Measurements from ENCODE around the gene DDA1. TPM values are rescaled to one million over a fixed set of nuclear protein-coding genes. Genes with fewer than 3 reads are reported as not detected.
"Not testable (repeated sequence)": the region's sequence is repeated elsewhere in the genome, so short reads cannot be mapped to it uniquely, and the experiment has no call there.

DDA1 gene
- total and polyA plus RNA-seq, 8 donors = 2.2 to 63.7 (median 39.4) TPM

DNA sequence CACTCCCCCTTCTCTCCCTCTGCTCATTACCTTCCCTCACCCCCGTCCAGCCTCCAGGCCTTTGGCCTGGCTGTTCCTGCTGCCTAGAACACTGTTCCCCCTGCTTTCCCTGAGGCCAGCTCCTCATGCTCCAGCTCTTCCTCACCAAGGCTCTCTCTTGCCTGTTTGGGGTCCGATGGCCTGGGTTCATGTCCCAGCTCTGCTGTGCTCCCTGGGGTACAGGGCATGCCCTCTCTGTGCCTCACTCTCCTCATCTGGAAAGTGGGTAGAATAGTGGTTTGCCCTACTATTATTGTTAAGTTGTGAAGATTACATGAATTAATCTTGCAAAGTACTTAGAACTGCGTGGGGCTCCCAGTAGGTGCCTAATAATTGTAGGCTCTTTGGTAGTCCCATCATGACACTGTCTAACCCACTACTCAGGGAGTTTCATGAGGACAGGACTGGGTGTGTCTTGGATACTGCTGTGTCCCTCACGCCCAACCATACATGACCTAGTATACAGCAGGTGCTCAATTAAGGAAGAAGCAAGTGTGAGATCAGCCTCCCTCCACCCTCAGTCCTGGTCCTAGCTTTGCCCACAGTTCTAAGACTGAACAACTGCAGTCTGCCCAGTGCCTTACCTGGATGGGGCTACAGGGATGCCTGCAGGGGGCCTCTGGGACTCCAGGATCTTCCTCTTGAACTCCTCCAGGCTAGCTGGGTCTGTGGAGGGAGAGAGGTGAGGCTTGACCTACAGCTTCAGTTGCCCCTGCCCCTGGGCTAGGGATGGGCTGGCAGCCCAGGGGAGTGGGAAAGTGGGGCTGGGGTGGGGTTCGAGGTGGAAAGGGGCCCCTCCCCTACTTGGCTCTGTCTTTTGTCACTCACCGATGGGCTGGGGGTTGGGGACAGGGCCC, 50.8 kb downstream of the DDA1 start:
- H3K27me3 ChIP-seq = peaks cover 0 to 4% (median 0%) of the 10 kb centered on the region in 3 donors
- H3K9me3 ChIP-seq = no peaks in the 10 kb centered on the region
- no peak overlapping the region for H3K27ac ChIP-seq
- H3K36me3 ChIP-seq = no peaks in the 10 kb centered on the region
- DNase-seq = no peak
- no peaks in the 10 kb centered on the region for H3K4me1 ChIP-seq
- WGBS, 5 donors = 68 to 79% (median 78%) methylated on average over 6 of the region's 6 CpGs
- no peak overlapping the region for H3K4me3 ChIP-seq
- intact Hi-C loops (cut with DNase I; ENCODE audit: low total_unique reads) = no loop called here
- no peak for TF ChIP-seq EP300 (IDR thresholded peaks at IDR 0.05)
- TF ChIP-seq CTCF (IDR thresholded peaks at IDR 0.05) = no peak
- no peak for TF ChIP-seq POLR2AphosphoS5 (IDR thresholded peaks at IDR 0.05)
- no peak for TF ChIP-seq POLR2A (IDR thresholded peaks at IDR 0.05)

GRCh38 chr19:17363852-17364605, 54.7 kb downstream of the DDA1 start:
- H3K4me3 ChIP-seq; H3K36me3 ChIP-seq; H3K9me3 ChIP-seq; DNase-seq; H3K27ac ChIP-seq; H3K4me1 ChIP-seq; intact Hi-C loops (cut with DNase I; ENCODE audit: low total_unique reads): not testable (repeated sequence)
- WGBS, 5 donors = 85 to 92% (median 86%) methylated on average over 20 of the region's 20 CpGs
- peaks cover 0 to 17% (median 0%) of the 10 kb centered on the region in 3 donors for H3K27me3 ChIP-seq

- WGBS, 5 donors = 88 to 96% (median 93%) methylated on average over 20 to 22 of the region's 22 CpGs
- intact Hi-C loops (cut with DNase I; ENCODE audit: low total_unique reads) = no loop called here
- TF ChIP-seq POLR2A (IDR thresholded peaks at IDR 0.05) (no peak), CTCF (IDR thresholded peaks at IDR 0.05) (no peak), EP300 (IDR thresholded peaks at IDR 0.05) (no peak), POLR2AphosphoS5 (IDR thresholded peaks at IDR 0.05) (no peak)
- no peak overlapping the region for H3K27ac ChIP-seq
- no peak for DNase-seq
- H3K36me3 ChIP-seq = no peaks in the 10 kb centered on the region
- H3K4me1 ChIP-seq = peaks cover 0 to 12% (median 0%) of the 10 kb centered on the region in 4 donors
- peaks cover 0 to 20% (median 0%) of the 10 kb centered on the region in 3 donors for H3K27me3 ChIP-seq
- H3K4me3 ChIP-seq = no peak overlapping the region
- H3K9me3 ChIP-seq = no peaks in the 10 kb centered on the region
Observed at GRCh38 chr19:17365361-17365760, 56.0 kb downstream of the DDA1 start.

GRCh38 chr19:17370026-17370587, 60.7 kb downstream of the DDA1 start:
- H3K4me1 ChIP-seq = peaks cover 0 to 15% (median 0%) of the 10 kb centered on the region in 4 donors
- DNase-seq = peak in 1 of 2 donors; percentile 70
- H3K27me3 ChIP-seq = peaks cover 0 to 20% (median 0%) of the 10 kb centered on the region in 3 donors
- H3K4me3 ChIP-seq = no peak overlapping the region
- intact Hi-C loops (cut with DNase I; ENCODE audit: low total_unique reads) = no loop called here
- peak overlapping the region in 2 of 5 donors; percentile 52 to 61 for H3K27ac ChIP-seq
- WGBS, 5 donors = 24 to 54% (median 44%) methylated on average over 8 of the region's 8 CpGs
- no peaks in the 10 kb centered on the region for H3K36me3 ChIP-seq
- H3K9me3 ChIP-seq = no peaks in the 10 kb centered on the region
- TF ChIP-seq CTCF (IDR thresholded peaks at IDR 0.05) = no peak
- no peak for TF ChIP-seq POLR2A (IDR thresholded peaks at IDR 0.05)
- TF ChIP-seq EP300 (IDR thresholded peaks at IDR 0.05) = no peak
- no peak for TF ChIP-seq POLR2AphosphoS5 (IDR thresholded peaks at IDR 0.05)

Other genes with a start within 250 kb of the DDA1 start
- gene HAUS8, start 234.1 kb upstream of the DDA1 start, total RNA-seq = 10 to 100 TPM in 1 of 5 donors, 1 to 10 TPM in 3, under 1 TPM in 1; 0.45 to 27.2 (median 8.3) TPM
- gene HAUS8, start 234.1 kb upstream of the DDA1 start, polyA plus RNA-seq = 10 to 100 TPM in 1 of 3 donors, 1 to 10 TPM in 2; 9.2 to 11.9 (median 9.4) TPM
- 100 to 1,000 TPM in 3 of 5 donors, 10 to 100 TPM in 2; 43.0 to 265 (median 156) TPM for gene MYO9B, start 233.8 kb upstream of the DDA1 start, total RNA-seq
- 10 to 100 TPM; 30.2 to 35.6 (median 30.6) TPM for gene MYO9B, start 233.8 kb upstream of the DDA1 start, polyA plus RNA-seq
- gene USE1, start 94.2 kb upstream of the DDA1 start, total RNA-seq = 100 to 1,000 TPM in 1 of 5 donors, 10 to 100 TPM in 3, not detected in 1; 16.2 to 113 (median 22.1) TPM
- gene USE1, start 94.2 kb upstream of the DDA1 start, polyA plus RNA-seq = 10 to 100 TPM; 55.3 to 68.6 (median 64.9) TPM
- gene OCEL1, start 83.3 kb upstream of the DDA1 start, total RNA-seq = 10 to 100 TPM in 1 of 5 donors, 1 to 10 TPM in 4; 4.7 to 13.0 (median 8.3) TPM
- 10 to 100 TPM; 25.9 to 43.2 (median 39.7) TPM for gene OCEL1, start 83.3 kb upstream of the DDA1 start, polyA plus RNA-seq
- 100 to 1,000 TPM in 1 of 5 donors, 10 to 100 TPM in 4; 35.3 to 641 (median 47.3) TPM for gene NR2F6, start 63.6 kb upstream of the DDA1 start, total RNA-seq
- 10 to 100 TPM; 34.4 to 57.9 (median 45.0) TPM for gene NR2F6, start 63.6 kb upstream of the DDA1 start, polyA plus RNA-seq
- gene USHBP1, start 44.8 kb upstream of the DDA1 start, total RNA-seq = 1 to 10 TPM in 3 of 5 donors, not detected in 2; 3.3 to 7.7 (median 4.5) TPM
- gene USHBP1, start 44.8 kb upstream of the DDA1 start, polyA plus RNA-seq = 1 to 10 TPM; 2.1 to 4.1 (median 3.5) TPM
- 100 to 1,000 TPM in 2 of 5 donors, 10 to 100 TPM in 3; 26.2 to 146 (median 59.7) TPM for gene BABAM1, start 42.1 kb upstream of the DDA1 start, total RNA-seq
- 10 to 100 TPM; 66.3 to 87.1 (median 79.9) TPM for gene BABAM1, start 42.1 kb upstream of the DDA1 start, polyA plus RNA-seq
- under 1 TPM in 1 of 5 donors, not detected in 4; 0.18 TPM for gene ANKLE1, start 27.7 kb upstream of the DDA1 start, total RNA-seq
- under 1 TPM in 1 of 3 donors, not detected in 2; 0.63 TPM for gene ANKLE1, start 27.7 kb upstream of the DDA1 start, polyA plus RNA-seq
- 10 to 100 TPM in 3 of 5 donors, 1 to 10 TPM in 2; 4.9 to 28.1 (median 15.2) TPM for gene ABHD8, start 6.1 kb upstream of the DDA1 start, total RNA-seq
- gene ABHD8, start 6.1 kb upstream of the DDA1 start, polyA plus RNA-seq = 10 to 100 TPM in 1 of 3 donors, 1 to 10 TPM in 2; 8.0 to 12.0 (median 9.8) TPM
- 100 to 1,000 TPM in 3 of 5 donors, 10 to 100 TPM in 1, 1 to 10 TPM in 1; 6.6 to 167 (median 142) TPM for gene MRPL34, start 3.7 kb upstream of the DDA1 start, total RNA-seq
- 100 to 1,000 TPM; 161 to 200 (median 192) TPM for gene MRPL34, start 3.7 kb upstream of the DDA1 start, polyA plus RNA-seq
- 10 to 100 TPM in 4 of 5 donors, 1 to 10 TPM in 1; 2.9 to 37.9 (median 23.0) TPM for gene ANO8, start 25.3 kb downstream of the DDA1 start, total RNA-seq
- 1 to 10 TPM; 1.1 to 5.1 (median 3.6) TPM for gene ANO8, start 25.3 kb downstream of the DDA1 start, polyA plus RNA-seq
- 10 to 100 TPM; 17.1 to 93.9 (median 68.7) TPM for gene GTPBP3, start 28.0 kb downstream of the DDA1 start, total RNA-seq
- 10 to 100 TPM; 11.2 to 11.8 (median 11.4) TPM for gene GTPBP3, start 28.0 kb downstream of the DDA1 start, polyA plus RNA-seq
- gene PLVAP, start 67.8 kb downstream of the DDA1 start, total RNA-seq = 10 to 100 TPM in 4 of 5 donors, 1 to 10 TPM in 1; 5.8 to 62.2 (median 25.0) TPM
- 10 to 100 TPM; 34.5 to 95.1 (median 48.6) TPM for gene PLVAP, start 67.8 kb downstream of the DDA1 start, polyA plus RNA-seq
- gene CCDC194, start 84.6 kb downstream of the DDA1 start, total RNA-seq = not detected
- gene CCDC194, start 84.6 kb downstream of the DDA1 start, polyA plus RNA-seq = not detected
- gene BST2, start 96.1 kb downstream of the DDA1 start, total RNA-seq = 100 to 1,000 TPM in 2 of 5 donors, 10 to 100 TPM in 2, 1 to 10 TPM in 1; 6.4 to 182 (median 38.4) TPM
- gene BST2, start 96.1 kb downstream of the DDA1 start, polyA plus RNA-seq = 10 to 100 TPM; 34.4 to 68.0 (median 59.1) TPM
- gene MVB12A, start 110.5 kb downstream of the DDA1 start, total RNA-seq = 10 to 100 TPM in 4 of 5 donors, 1 to 10 TPM in 1; 9.9 to 76.3 (median 44.0) TPM
- 10 to 100 TPM; 63.7 to 67.0 (median 66.0) TPM for gene MVB12A, start 110.5 kb downstream of the DDA1 start, polyA plus RNA-seq
- gene TMEM221, start 139.1 kb downstream of the DDA1 start, total RNA-seq = not detected
- gene TMEM221, start 139.1 kb downstream of the DDA1 start, polyA plus RNA-seq = under 1 TPM in 1 of 3 donors, not detected in 2; 0.20 TPM
- gene NXNL1, start 151.4 kb downstream of the DDA1 start, total RNA-seq = under 1 TPM in 1 of 5 donors, not detected in 4; 0.92 TPM
- gene NXNL1, start 151.4 kb downstream of the DDA1 start, polyA plus RNA-seq = not detected
- 100 to 1,000 TPM in 1 of 5 donors, 10 to 100 TPM in 3, 1 to 10 TPM in 1; 5.5 to 116 (median 43.8) TPM for gene SLC27A1, start 161.0 kb downstream of the DDA1 start, total RNA-seq
- 10 to 100 TPM in 1 of 3 donors, 1 to 10 TPM in 2; 4.0 to 12.7 (median 9.0) TPM for gene SLC27A1, start 161.0 kb downstream of the DDA1 start, polyA plus RNA-seq
- gene PGLS, start 202.1 kb downstream of the DDA1 start, total RNA-seq = 100 to 1,000 TPM in 1 of 5 donors, 10 to 100 TPM in 3, 1 to 10 TPM in 1; 2.9 to 258 (median 32.9) TPM
- gene PGLS, start 202.1 kb downstream of the DDA1 start, polyA plus RNA-seq = 100 to 1,000 TPM in 2 of 3 donors, 10 to 100 TPM in 1; 85.0 to 120 (median 114) TPM
- 100 to 1,000 TPM in 1 of 5 donors, 10 to 100 TPM in 4; 29.6 to 273 (median 43.6) TPM for gene COLGALT1, start 246.1 kb downstream of the DDA1 start, total RNA-seq
- 10 to 100 TPM; 15.1 to 36.3 (median 18.0) TPM for gene COLGALT1, start 246.1 kb downstream of the DDA1 start, polyA plus RNA-seq